Measurements from ENCODE around the gene ZBTB7C. TPM values are rescaled to one million over a fixed set of nuclear protein-coding genes. Genes with fewer than 3 reads are reported as not detected.

Gene ZBTB7C
- total RNA-seq, 5 donors from 2014 or later (not counting 1 experiment from before 2014, with no cell fraction given): 0.06 TPM; not detected in 4

- no peaks in the 10 kb centered on the region for H3K9me3 ChIP-seq
- no peaks in the 10 kb centered on the region for H3K36me3 Mint-ChIP-seq
- peaks cover 21 to 44% of the 10 kb centered on the region in 2 donors for H3K27me3 Mint-ChIP-seq
- no peak for DNase-seq
- ATAC-seq (replicated peaks in 1 of 4): no peak
- peaks cover 8 to 11% (median 8%) of the 10 kb centered on the region in 3 donors for H3K4me1 Mint-ChIP-seq
- no peak overlapping the region for H3K4me3 Mint-ChIP-seq
- no peak overlapping the region for H3K4me3 ChIP-seq (ENCODE audit: control insufficient read depth in 1 of 2, extremely low read depth in 1 of 2, low read length in 1 of 2)
- no peak overlapping the region for H3K27ac Mint-ChIP-seq
- H3K27me3 ChIP-seq (replicated peaks in 1 of 2; ENCODE audit: control insufficient read depth in 2 of 2, extremely low read depth in 1 of 2, insufficient read depth in 2 of 2, low read length in 1 of 2): peaks cover 0 to 42% of the 10 kb centered on the region in 2 experiments
- ChIA-PET CTCF (interaction anchor here in 1 of 2 donors (0.6 kb wide), 1 partner anchor 71 kb away, joined by 3 read pairs; no protein-coding TSS in a partner anchor), POLR2A (no interaction called here)
- H3K36me3 ChIP-seq (ENCODE audit: control insufficient read depth in 2 of 2, extremely low read depth in 1 of 2, insufficient read depth in 1 of 2, low read length in 1 of 2): no peaks in the 10 kb centered on the region
- H3K27ac ChIP-seq (ENCODE audit: low read length): no peak overlapping the region
- H3K9me3 Mint-ChIP-seq: peaks cover 0 to 8% (median 4%) of the 10 kb centered on the region in 3 donors
- peaks cover 0 to 14% of the 10 kb centered on the region in 2 experiments for H3K4me1 ChIP-seq (ENCODE audit: control insufficient read depth in 1 of 2, extremely low read depth in 1 of 2, insufficient read depth in 2 of 2, low read length in 2 of 2)
- WGBS (ENCODE audit: insufficient coverage): no CpG with 5 or more reads among the region's 2 CpGs
Observed at GRCh38 chr18:48010264-48010663, 398.9 kb downstream of the ZBTB7C start.

DNA sequence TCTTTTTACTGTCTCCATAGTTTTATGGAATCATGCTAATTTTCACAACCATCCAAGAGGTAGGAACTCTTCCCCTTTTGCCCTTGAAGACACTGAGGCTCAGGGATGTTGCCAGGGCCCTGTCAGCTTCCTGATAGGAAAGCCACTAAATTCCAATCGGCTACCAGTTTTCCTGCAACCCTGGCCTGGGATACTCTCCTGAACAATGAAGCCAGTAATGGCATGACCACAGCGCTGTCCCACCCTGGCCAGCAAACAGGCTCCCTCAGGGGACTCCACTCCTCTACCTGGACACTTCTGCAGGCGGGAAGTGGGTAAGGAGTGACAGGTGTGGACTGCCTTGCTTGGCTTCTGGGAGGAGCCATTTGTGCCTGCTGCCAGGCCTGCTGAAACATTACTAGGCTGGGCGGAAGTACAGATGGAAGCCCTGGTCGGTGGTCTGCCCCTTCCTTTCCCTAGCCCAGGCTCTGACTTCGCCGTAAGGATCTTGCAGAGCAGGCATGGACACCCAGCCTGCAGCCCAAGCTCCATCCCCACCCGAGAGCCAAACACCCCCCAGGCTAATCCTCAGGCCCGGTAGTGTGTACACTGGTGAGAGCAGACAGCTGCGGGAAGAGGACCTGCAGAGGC is 400.0 kb downstream of the ZBTB7C start:
- no peak for DNase-seq
- H3K27ac Mint-ChIP-seq: peak overlapping the region in 1 of 2 donors; percentile 4
- Histone ChIP-seq H3K4me1 (ENCODE audit: control insufficient read depth in 1 of 2, extremely low read depth in 1 of 2, insufficient read depth in 2 of 2, low read length in 2 of 2) (peaks cover 0 to 14% of the 10 kb centered on the region in 2 experiments), H3K36me3 (ENCODE audit: control insufficient read depth in 2 of 2, extremely low read depth in 1 of 2, insufficient read depth in 1 of 2, low read length in 1 of 2) (no peaks in the 10 kb centered on the region), H3K27me3 (replicated peaks in 1 of 2; ENCODE audit: control insufficient read depth in 2 of 2, extremely low read depth in 1 of 2, insufficient read depth in 2 of 2, low read length in 1 of 2) (peaks cover 0 to 42% of the 10 kb centered on the region in 2 experiments), H3K27ac (ENCODE audit: low read length) (no peak overlapping the region), H3K4me3 (ENCODE audit: control insufficient read depth in 1 of 2, extremely low read depth in 1 of 2, low read length in 1 of 2) (no peak overlapping the region), H3K9me3 (no peaks in the 10 kb centered on the region)
- ChIA-PET CTCF (interaction anchor here (0.5 to 0.6 kb wide), 2 partner anchors 72 to 162 kb away, joined by 3 read pairs; no protein-coding TSS in a partner anchor), POLR2A (interaction anchor here in 1 of 2 donors (0.5 kb wide), 1 partner anchor 227 kb away, joined by 4 read pairs; no protein-coding TSS in a partner anchor)
- 92% methylated on average over 8 of the region's 10 CpGs for WGBS (ENCODE audit: insufficient coverage)
- peaks cover 21 to 38% of the 10 kb centered on the region in 2 donors for H3K27me3 Mint-ChIP-seq
- peak overlapping the region; percentile 64 to 79 (median 76) for H3K4me3 Mint-ChIP-seq
- ATAC-seq (replicated peaks in 1 of 4): no peak
- H3K4me1 Mint-ChIP-seq: peaks cover 8 to 11% (median 8%) of the 10 kb centered on the region in 3 donors
- no peaks in the 10 kb centered on the region for H3K36me3 Mint-ChIP-seq
- H3K9me3 Mint-ChIP-seq: no peaks in the 10 kb centered on the region

GRCh38 chr18:48007955-48008701 is 401.1 kb downstream of the ZBTB7C start:
- Histone ChIP-seq H3K27me3 (replicated peaks in 1 of 2; ENCODE audit: control insufficient read depth in 2 of 2, extremely low read depth in 1 of 2, insufficient read depth in 2 of 2, low read length in 1 of 2) (peaks cover 0 to 43% of the 10 kb centered on the region in 2 experiments), H3K36me3 (ENCODE audit: control insufficient read depth in 2 of 2, extremely low read depth in 1 of 2, insufficient read depth in 1 of 2, low read length in 1 of 2) (no peaks in the 10 kb centered on the region), H3K9me3 (no peaks in the 10 kb centered on the region), H3K4me1 (ENCODE audit: control insufficient read depth in 1 of 2, extremely low read depth in 1 of 2, insufficient read depth in 2 of 2, low read length in 2 of 2) (peaks cover 0 to 14% of the 10 kb centered on the region in 2 experiments), H3K27ac (ENCODE audit: low read length) (no peak overlapping the region), H3K4me3 (ENCODE audit: control insufficient read depth in 1 of 2, extremely low read depth in 1 of 2, low read length in 1 of 2) (peak overlapping the region; percentile 34 to 58)
- Mint-ChIP-seq H3K4me3 (peak overlapping the region; percentile 64 to 79 (median 76)), H3K9me3 (no peaks in the 10 kb centered on the region), H3K4me1 (peaks cover 8 to 11% (median 8%) of the 10 kb centered on the region in 3 donors), H3K36me3 (no peaks in the 10 kb centered on the region), H3K27me3 (peaks cover 21 to 38% of the 10 kb centered on the region in 2 donors), H3K27ac (no peak overlapping the region)
- 11% methylated on average over 42 of the region's 68 CpGs for WGBS (ENCODE audit: insufficient coverage)
- ChIA-PET CTCF (interaction anchor here (0.6 to 0.9 kb wide), 5 partner anchors 18 to 1200 kb away, joined by 3 to 13 read pairs (median 3); no protein-coding TSS in a partner anchor), POLR2A (no interaction called here)
- DNase-seq (peak in 32 of 35 experiments; percentile 7 to 65 (median 30)), ATAC-seq (replicated peaks in 1 of 4) (peak; percentile 79 to 89 (median 82))

- no peak for ATAC-seq (replicated peaks in 1 of 4)
- peaks cover 0 to 47% of the 10 kb centered on the region in 2 experiments for H3K27me3 ChIP-seq (replicated peaks in 1 of 2; ENCODE audit: control insufficient read depth in 2 of 2, extremely low read depth in 1 of 2, insufficient read depth in 2 of 2, low read length in 1 of 2)
- Mint-ChIP-seq H3K27me3 (peaks cover 21 to 37% of the 10 kb centered on the region in 2 donors), H3K9me3 (no peaks in the 10 kb centered on the region), H3K36me3 (no peaks in the 10 kb centered on the region), H3K4me1 (peaks cover 8 to 11% (median 8%) of the 10 kb centered on the region in 3 donors), H3K27ac (no peak overlapping the region), H3K4me3 (peak overlapping the region in 2 of 3 donors; percentile 59 to 60)
- no peaks in the 10 kb centered on the region for H3K9me3 ChIP-seq
- no peaks in the 10 kb centered on the region for H3K36me3 ChIP-seq (ENCODE audit: control insufficient read depth in 2 of 2, extremely low read depth in 1 of 2, insufficient read depth in 1 of 2, low read length in 1 of 2)
- peaks cover 0 to 14% of the 10 kb centered on the region in 2 experiments for H3K4me1 ChIP-seq (ENCODE audit: control insufficient read depth in 1 of 2, extremely low read depth in 1 of 2, insufficient read depth in 2 of 2, low read length in 2 of 2)
- WGBS (ENCODE audit: insufficient coverage): 97% methylated on average over 7 of the region's 10 CpGs
- ChIA-PET POLR2A (no interaction called here), CTCF (interaction anchor here (0.5 to 1.5 kb wide), 8 partner anchors 10 to 1199 kb away, joined by 3 to 13 read pairs (median 3); no protein-coding TSS in a partner anchor)
- H3K27ac ChIP-seq (ENCODE audit: low read length): no peak overlapping the region
- no peak overlapping the region for H3K4me3 ChIP-seq (ENCODE audit: control insufficient read depth in 1 of 2, extremely low read depth in 1 of 2, low read length in 1 of 2)
- DNase-seq: no peak
Observed at GRCh38 chr18:48007381-48007780, 401.8 kb downstream of the ZBTB7C start.

DNA sequence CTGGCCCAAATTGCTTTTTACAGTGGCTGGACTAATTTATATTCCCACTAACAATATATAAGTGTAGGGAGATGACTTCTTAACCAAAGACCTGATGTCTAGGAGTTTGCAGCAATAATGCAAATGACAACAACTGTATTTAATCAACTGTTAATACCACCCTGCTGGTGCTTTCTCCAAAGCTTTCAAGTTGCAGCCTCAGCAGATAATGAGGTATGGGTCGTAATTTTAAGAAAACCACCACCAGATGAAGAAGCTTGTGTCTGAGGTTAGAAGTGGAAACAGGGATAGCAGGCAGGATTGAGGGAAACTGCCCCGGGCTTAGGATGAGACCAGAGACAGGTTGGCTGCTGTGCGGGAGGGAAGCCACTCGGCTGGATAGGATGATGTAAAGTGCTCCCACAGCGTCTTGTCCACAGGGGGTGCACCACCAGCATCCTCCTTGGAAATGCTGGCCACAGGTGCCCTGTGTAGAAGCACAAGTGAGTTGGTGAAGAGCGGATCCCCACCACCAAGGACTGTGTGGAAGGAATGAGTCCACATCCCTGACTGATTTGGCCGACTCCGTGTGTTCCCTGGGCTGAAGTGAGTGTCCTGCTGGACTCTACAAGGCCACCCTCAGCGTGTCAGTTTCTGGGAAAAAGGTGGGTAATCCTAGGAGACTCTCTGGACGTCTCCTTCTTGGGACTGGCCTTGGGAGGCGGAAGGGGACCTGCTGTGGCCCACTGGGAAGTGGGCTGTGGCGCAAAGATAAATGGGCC is 402.6 kb downstream of the ZBTB7C start:
- CTCF ChIA-PET: interaction anchor here (0.5 to 1.5 kb wide), 5 partner anchors 9 to 808 kb away, joined by 3 to 11 read pairs (median 5); no protein-coding TSS in a partner anchor
- DNase-seq: no peak

More for the DNA sequence above, 402.6 kb downstream of the ZBTB7C start:
- POLR2A ChIA-PET: no interaction called here
- no peak overlapping the region for H3K4me3 ChIP-seq (ENCODE audit: control insufficient read depth in 1 of 2, extremely low read depth in 1 of 2, low read length in 1 of 2)
- H3K4me1 ChIP-seq (ENCODE audit: control insufficient read depth in 1 of 2, extremely low read depth in 1 of 2, insufficient read depth in 2 of 2, low read length in 2 of 2): peaks cover 0 to 14% of the 10 kb centered on the region in 2 experiments
- Mint-ChIP-seq H3K27me3 (peaks cover 15 to 35% of the 10 kb centered on the region in 2 donors), H3K9me3 (no peaks in the 10 kb centered on the region), H3K27ac (no peak overlapping the region), H3K4me1 (peaks cover 8 to 11% (median 8%) of the 10 kb centered on the region in 3 donors), H3K36me3 (no peaks in the 10 kb centered on the region), H3K4me3 (peak overlapping the region; percentile 25 to 59 (median 51))
- WGBS (ENCODE audit: insufficient coverage): 89% methylated on average over 12 of the region's 12 CpGs
- H3K27ac ChIP-seq (ENCODE audit: low read length): no peak overlapping the region
- ATAC-seq (replicated peaks in 1 of 4): no peak
- H3K36me3 ChIP-seq (ENCODE audit: control insufficient read depth in 2 of 2, extremely low read depth in 1 of 2, insufficient read depth in 1 of 2, low read length in 1 of 2): no peaks in the 10 kb centered on the region
- H3K27me3 ChIP-seq (replicated peaks in 1 of 2; ENCODE audit: control insufficient read depth in 2 of 2, extremely low read depth in 1 of 2, insufficient read depth in 2 of 2, low read length in 1 of 2): peaks cover 0 to 43% of the 10 kb centered on the region in 2 experiments
- H3K9me3 ChIP-seq: no peaks in the 10 kb centered on the region
